ENCODE data around the gene CDCA5.

DNA sequence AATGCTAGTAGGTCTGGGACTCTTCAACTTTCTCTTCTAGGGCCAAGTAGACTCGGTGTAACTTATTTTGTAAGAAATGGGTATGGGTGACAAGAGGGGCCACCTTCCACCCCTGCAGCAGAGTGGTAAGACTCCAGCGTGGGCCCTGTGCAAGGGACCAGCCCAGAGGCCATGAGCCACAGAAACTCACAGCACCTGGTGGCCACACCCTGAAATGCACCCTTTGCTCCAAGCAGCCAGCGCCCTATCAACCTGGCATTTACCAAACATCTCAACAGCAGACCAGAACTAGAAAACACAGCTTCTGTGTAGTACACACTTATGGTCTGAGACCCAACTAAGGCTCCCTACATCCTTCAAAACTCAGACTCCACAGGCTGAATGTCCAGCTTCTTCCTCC is 5.7 kb downstream of the CDCA5 start:
- TF ChIP-seq, protein P1, sequence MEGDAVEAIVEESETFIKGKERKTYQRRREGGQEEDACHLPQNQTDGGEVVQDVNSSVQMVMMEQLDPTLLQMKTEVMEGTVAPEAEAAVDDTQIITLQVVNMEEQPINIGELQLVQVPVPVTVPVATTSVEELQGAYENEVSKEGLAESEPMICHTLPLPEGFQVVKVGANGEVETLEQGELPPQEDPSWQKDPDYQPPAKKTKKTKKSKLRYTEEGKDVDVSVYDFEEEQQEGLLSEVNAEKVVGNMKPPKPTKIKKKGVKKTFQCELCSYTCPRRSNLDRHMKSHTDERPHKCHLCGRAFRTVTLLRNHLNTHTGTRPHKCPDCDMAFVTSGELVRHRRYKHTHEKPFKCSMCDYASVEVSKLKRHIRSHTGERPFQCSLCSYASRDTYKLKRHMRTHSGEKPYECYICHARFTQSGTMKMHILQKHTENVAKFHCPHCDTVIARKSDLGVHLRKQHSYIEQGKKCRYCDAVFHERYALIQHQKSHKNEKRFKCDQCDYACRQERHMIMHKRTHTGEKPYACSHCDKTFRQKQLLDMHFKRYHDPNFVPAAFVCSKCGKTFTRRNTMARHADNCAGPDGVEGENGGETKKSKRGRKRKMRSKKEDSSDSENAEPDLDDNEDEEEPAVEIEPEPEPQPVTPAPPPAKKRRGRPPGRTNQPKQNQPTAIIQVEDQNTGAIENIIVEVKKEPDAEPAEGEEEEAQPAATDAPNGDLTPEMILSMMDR (IDR thresholded peaks at IDR 0.05) = peak; percentile 46 to 62 (median 53)
- no peak for TF ChIP-seq POLR2AphosphoS5 (IDR thresholded peaks at IDR 0.05)
- no peak for TF ChIP-seq POLR2A (IDR thresholded peaks at IDR 0.05)

Measured in breast epithelium (tissue), 3 donors.